HCT116 (cell line): ENCODE data around the gene MEGF8. TPM values are rescaled to one million over a fixed set of nuclear protein-coding genes. Genes with fewer than 3 reads are reported as not detected.

Experiments used
- ATAC-seq: fragments of 200-7000 bp; cut with Tn5 transposase; 2 replicates; pipeline ENCODE4 v1.9.1; 2020; ENCODE audit warnings: mild to moderate bottlenecking, moderate library complexity
- BruUV-seq: library from RNA; stranded (reverse); fragments of 400-500 nt; replicated peaks from 2 replicates; lab custom pipeline; 2021; lab: Mats Ljungman, UMichigan
- CTCF ChIA-PET: fragments of 300-600 bp; sonication (Branson Sonifier 250); formaldehyde crosslinking; loops from one replicate; lab custom pipeline; 2021; ENCODE audit warnings: antibody characterized with exemption; lab: Charles Lee
- POLR2A ChIA-PET: fragments of 300-600, 350-600 bp; sonication (Branson Sonifier 250); formaldehyde crosslinking; loops from one replicate; lab custom pipeline; 2021; ENCODE audit warnings: antibody characterized with exemption; lab: Charles Lee
- RAD21 ChIA-PET, 2 experiments: fragments of 300-600 bp; sonication (Branson Sonifier 250); formaldehyde crosslinking; loops; one replicate each; lab custom pipeline; 2023; ENCODE audit warnings: low total read pairs in 2 of 2; ENCODE audit not compliant: uncharacterized antibody in 2 of 2, unreplicated experiment in 2 of 2, low non-redundant PET in 1 of 2; lab: Charles Lee
- DNase-seq: peaks from one replicate; pipeline ENCODE4 v3.0.0-alpha.2; 2010; ENCODE audit warnings: low read depth, low spot score
- H2AFZ ChIP-seq: fragments of 200-600 bp; shearing (Covaris generic), sonication (generic); 2 replicates; pipeline ENCODE4 v1.6.1; 2017; ENCODE audit warnings: low read depth, mixed run types, mixed read lengths, antibody characterized with exemption, low read length; ENCODE audit not compliant: poor library complexity, severe bottlenecking
- H3K27ac ChIP-seq: 2 replicates; pipeline ENCODE4 v1.5.1; 2012; ENCODE audit warnings: low read depth, low read length
- H3K27me3 ChIP-seq: fragments of 200-600 bp; sonication (generic); 2 replicates; pipeline ENCODE4 v1.6.1; 2016; ENCODE audit warnings: mixed run types, low read length, mixed read lengths; ENCODE audit not compliant: insufficient read depth
- H3K36me3 ChIP-seq, 2 experiments: fragments of 200-500 bp in 1 of 2; fragments of 200-600 bp in 1 of 2; sonication (Bioruptor generic) in 1 of 2; sonication (generic) in 1 of 2; 2 replicates each; pipeline versions ENCODE4 v1.5.1 to v1.6.1; 2014 to 2016; ENCODE audit warnings: low read length in 2 of 2, inconsistent platforms in 1 of 2, mixed read lengths in 1 of 2, mixed run types in 1 of 2; ENCODE audit not compliant: insufficient read depth in 2 of 2, control insufficient read depth in 1 of 2
- H3K4me1 ChIP-seq, 2 experiments: fragments of 200-600 bp in 1 of 2; sonication (generic) in 1 of 2; 2 replicates each; pipeline versions ENCODE4 v1.5.1 to v1.6.1; 2012 to 2017; ENCODE audit warnings: low read length in 2 of 2, inconsistent platforms in 1 of 2, mild to moderate bottlenecking in 1 of 2, mixed read lengths in 1 of 2, mixed run types in 1 of 2, moderate library complexity in 1 of 2; ENCODE audit not compliant: insufficient read depth in 2 of 2, control insufficient read depth in 1 of 2
- H3K4me2 ChIP-seq: fragments of 200-600 bp; sonication (generic); 2 replicates; pipeline ENCODE4 v1.6.1; 2017; ENCODE audit warnings: mixed run types, low read length, mixed read lengths
- H3K4me3 ChIP-seq, 2 experiments: fragments of 200-600 bp in 1 of 2; sonication (generic) in 1 of 2; replicated peaks in 1 of 2; 2 replicates each; pipeline ENCODE4 v1.5.1; 2011 to 2016; ENCODE audit warnings: low read length in 2 of 2, control low read depth in 1 of 2, low read depth in 1 of 2, mild to moderate bottlenecking in 1 of 2, mixed read lengths in 1 of 2, mixed run types in 1 of 2
- H3K79me2 ChIP-seq: fragments of 200-600 bp; sonication (generic); 2 replicates; pipeline ENCODE4 v1.6.1; 2017; ENCODE audit warnings: mild to moderate bottlenecking, mixed run types, low read length, moderate library complexity, mixed read lengths; ENCODE audit not compliant: insufficient read depth
- H3K9ac ChIP-seq: fragments of 200-600 bp; sonication (generic); 2 replicates; pipeline ENCODE4 v1.6.1; 2016; ENCODE audit warnings: low read length, mixed read lengths
- H3K9me2 ChIP-seq: fragments of 200-600 bp; sonication (generic), shearing (Covaris generic); 2 replicates; pipeline ENCODE4 v1.6.1; 2017; ENCODE audit warnings: mixed run types, mild to moderate bottlenecking, moderate library complexity; ENCODE audit not compliant: insufficient read depth
- H3K9me3 ChIP-seq, 2 experiments: fragments of 200-500 bp in 1 of 2; fragments of 200-600 bp in 1 of 2; sonication (Bioruptor generic) in 1 of 2; sonication (generic) in 1 of 2; 2 replicates each; pipeline ENCODE4 v1.6.1; 2014 to 2017; ENCODE audit warnings: low read length in 2 of 2, mixed read lengths in 2 of 2, inconsistent platforms in 1 of 2, low read depth in 1 of 2, mild to moderate bottlenecking in 1 of 2, mixed run types in 1 of 2, moderate library complexity in 1 of 2; ENCODE audit not compliant: control insufficient read depth in 1 of 2, insufficient read depth in 1 of 2
- H4K20me1 ChIP-seq: fragments of 200-600 bp; sonication (generic), shearing (Covaris generic); 2 replicates; pipeline ENCODE4 v1.6.1; 2017; ENCODE audit warnings: mixed run types, mild to moderate bottlenecking, moderate library complexity; ENCODE audit not compliant: insufficient read depth
- CBX3 ChIP-seq: IDR thresholded peaks from 2 replicates; pipeline ENCODE4 v1.6.1; 2012; ENCODE audit warnings: low read depth
- CTCF ChIP-seq, 3 experiments: fragments of 200-600 bp in 1 of 3; sonication (generic) in 1 of 3; IDR thresholded peaks in 2 of 3; conservative IDR thresholded peaks in 1 of 3; 2 replicates each; pipeline ENCODE4 v1.5.1; 2012 to 2017; ENCODE audit warnings: low read depth in 2 of 3, low read length in 2 of 3, antibody characterized with exemption in 1 of 3, borderline replicate concordance in 1 of 3, control low read depth in 1 of 3, mild to moderate bottlenecking in 1 of 3, mixed read lengths in 1 of 3, mixed run types in 1 of 3, moderate library complexity in 1 of 3; ENCODE audit not compliant: insufficient read depth in 1 of 3
- EGR1 ChIP-seq: IDR thresholded peaks from 2 replicates; pipeline ENCODE4 v1.6.1; 2012; ENCODE audit warnings: low read depth
- EZH2 ChIP-seq: fragments of 200-600 bp; sonication (generic); IDR thresholded peaks from 2 replicates; pipeline ENCODE4 v1.6.1; 2017; ENCODE audit warnings: antibody characterized with exemption, mixed run types
- EZH2phosphoT487 ChIP-seq: fragments of 200-600 bp; IDR thresholded peaks from 2 replicates; pipeline ENCODE4 v1.6.1; 2018; ENCODE audit warnings: antibody characterized with exemption, borderline replicate concordance
- FOSL1 ChIP-seq: IDR thresholded peaks from 2 replicates; pipeline ENCODE4 v1.6.1; 2012; ENCODE audit warnings: low read depth
- JUND ChIP-seq: IDR thresholded peaks from 2 replicates; pipeline ENCODE4 v1.6.1; 2012
- POLR2A ChIP-seq: IDR thresholded peaks from 2 replicates; pipeline ENCODE4 v1.7.0; 2011; ENCODE audit warnings: borderline replicate concordance; ENCODE audit not compliant: insufficient read depth, insufficient read length; ENCODE audit errors: extremely low read depth
- SIN3A ChIP-seq: IDR thresholded peaks from 2 replicates; pipeline ENCODE4 v1.6.1; 2012; ENCODE audit warnings: low read depth
- SP1 ChIP-seq: IDR thresholded peaks from 2 replicates; pipeline ENCODE4 v1.6.1; 2012; ENCODE audit warnings: low read depth
- SRF ChIP-seq: IDR thresholded peaks from 2 replicates; pipeline ENCODE4 v1.6.1; 2012; ENCODE audit warnings: low read depth
- TCF7L2 ChIP-seq: IDR thresholded peaks from 2 replicates; pipeline ENCODE4 v1.7.0; 2011; ENCODE audit warnings: borderline replicate concordance, inconsistent platforms; ENCODE audit not compliant: insufficient read depth, insufficient read length; ENCODE audit errors: extremely low read depth
- YY1 ChIP-seq: IDR thresholded peaks from 2 replicates; pipeline ENCODE4 v1.6.1; 2011; ENCODE audit warnings: low read length, low read depth, moderate library complexity, mild to moderate bottlenecking; ENCODE audit not compliant: insufficient replicate concordance; ENCODE audit errors: extremely low read depth
- ZBTB33 ChIP-seq: IDR thresholded peaks from 2 replicates; pipeline ENCODE4 v1.6.1; 2011; ENCODE audit warnings: mild to moderate bottlenecking, low read length, moderate library complexity; ENCODE audit not compliant: insufficient replicate concordance; ENCODE audit errors: extremely low read depth
- ZFX ChIP-seq: fragments of 450-650 bp; IDR thresholded peaks from 2 replicates; pipeline ENCODE4 v1.6.1; 2017
- ZNF274 ChIP-seq: fragments of 200-500 bp; sonication (Bioruptor generic); IDR thresholded peaks from 2 replicates; pipeline ENCODE4 v1.6.1; 2014; ENCODE audit warnings: mild to moderate bottlenecking, low read depth, low read length, inconsistent platforms
- intact Hi-C: fragments of 100-400 bp; cut with micrococcal nuclease; formaldehyde crosslinking; loops from 2 replicates; pipeline ENCODE4 v1.10.0; 2022
- total RNA-seq: library from RNA; stranded (reverse); gene quantifications from one replicate; pipeline ENCODE4 v1.2.1, GENCODE V29; 2021; ENCODE audit not compliant: unreplicated experiment

MEGF8 gene
- total RNA-seq, 1 experiment from 2014 or later, result 24.0 TPM

GRCh38 chr19:42335374-42335936, 10.0 kb downstream of the MEGF8 start:
- no peak for TF ChIP-seq FOSL1
- TF ChIP-seq JUND, result no peak
- TF ChIP-seq SP1, result no peak
- TF ChIP-seq CBX3, result no peak
- TF ChIP-seq EZH2, result no peak
- TF ChIP-seq ZBTB33, result no peak
- no peak for TF ChIP-seq SRF
- no peak for TF ChIP-seq EGR1
- intact Hi-C loops, result no loop called here
- Histone ChIP-seq H3K27me3 (no peaks in the 10 kb centered on the region), H3K4me2 (no peak overlapping the region), H3K27ac (no peak overlapping the region), H3K4me1 (no peaks in the 10 kb centered on the region), H3K9me2 (no peaks in the 10 kb centered on the region), H3K9ac (no peak overlapping the region), H4K20me1 (no peaks in the 10 kb centered on the region), H3K79me2 (no peaks in the 10 kb centered on the region; the same call in 1 of the 2 replicates), H2AFZ (no peak overlapping the region), H3K4me3 (no peak overlapping the region), H3K36me3 (peaks cover 0 to 3% of the 10 kb centered on the region in 2 experiments; a peak in 2 of 4 replicates), H3K9me3 (no peaks in the 10 kb centered on the region)
- POLR2A ChIA-PET, result no interaction called here
- ATAC-seq (no peak), DNase-seq (no peak)
- CTCF ChIA-PET, result interaction anchor here (0.7 kb wide), 1 partner anchor 9 kb away, joined by 3 read pairs; no protein-coding TSS in a partner anchor
- RAD21 ChIA-PET, result no interaction called here
- no TSS peak for BruUV-seq

- Histone ChIP-seq H3K4me2 (no peak overlapping the region), H3K79me2 (no peaks in the 10 kb centered on the region; the same call in 1 of the 2 replicates), H3K9me2 (no peaks in the 10 kb centered on the region), H3K4me3 (no peak overlapping the region), H2AFZ (no peak overlapping the region), H4K20me1 (no peaks in the 10 kb centered on the region), H3K36me3 (peaks cover 0 to 3% of the 10 kb centered on the region in 2 experiments; a peak in 2 of 4 replicates), H3K4me1 (no peaks in the 10 kb centered on the region), H3K9ac (no peak overlapping the region), H3K27me3 (no peaks in the 10 kb centered on the region), H3K27ac (no peak overlapping the region), H3K9me3 (no peaks in the 10 kb centered on the region)
- POLR2A ChIA-PET, result no interaction called here
- RAD21 ChIA-PET, result no interaction called here
- intact Hi-C loops, result no loop called here
- BruUV-seq, result no TSS peak
- CTCF ChIA-PET, result interaction anchor here (0.7 kb wide), 1 partner anchor 8 kb away, joined by 3 read pairs; no protein-coding TSS in a partner anchor
- ATAC-seq (no peak), DNase-seq (no peak)
- TF ChIP-seq CTCF (IDR thresholded peaks at IDR 0.05 in 2 of 3, conservative IDR thresholded peaks at IDR 0.05 in 1 of 3; ENCODE audit: borderline replicate concordance in 1 of 3, insufficient read depth in 1 of 3, low read depth in 2 of 3, low read length in 2 of 3) (no peak), POLR2A (no peak), TCF7L2 (no peak), ZFX (no peak; the same call in 1 of the 2 replicates), EZH2phosphoT487 (no peak), SIN3A (no peak), SRF (no peak), CBX3 (no peak), ZNF274 (no peak), YY1 (no peak)
These were observed 10.5 kb downstream of the MEGF8 start for GRCh38 chr19:42335971-42336370.
